ENCODE data around the gene ALPK3.

Gene ALPK3

DNA sequence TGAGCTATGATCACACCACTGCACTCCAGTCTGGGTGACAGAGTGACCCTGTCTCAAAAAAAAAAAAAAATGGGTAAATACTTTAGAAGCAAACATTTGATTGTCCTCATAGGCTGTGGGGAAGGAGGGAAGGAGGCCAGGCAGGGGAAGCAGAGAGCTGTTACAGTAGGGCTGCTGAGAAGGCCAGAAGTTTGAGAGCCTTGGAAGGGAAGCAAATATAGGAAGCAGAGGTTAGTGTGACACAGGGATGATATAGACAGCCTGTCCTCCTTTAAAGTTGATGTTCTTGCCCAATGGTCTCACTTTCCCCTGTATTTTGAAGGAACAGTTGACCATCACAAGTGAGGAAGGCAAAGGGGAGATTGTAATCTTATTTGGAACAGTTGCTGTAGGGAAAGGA lies 5.3 kb upstream of the ALPK3 start:
- peaks cover 2% of the 10 kb centered on the region for H3K4me1 Mint-ChIP-seq (ENCODE audit: low read depth)
- peaks cover 8% of the 10 kb centered on the region for H3K27me3 Mint-ChIP-seq (ENCODE audit: low read depth)
- H3K4me3 Mint-ChIP-seq, result no peak overlapping the region
- no peak overlapping the region for H3K27ac Mint-ChIP-seq
- no peaks in the 10 kb centered on the region for H3K9me3 Mint-ChIP-seq
- H3K36me3 Mint-ChIP-seq (ENCODE audit: low read depth), result no peaks in the 10 kb centered on the region

DNA sequence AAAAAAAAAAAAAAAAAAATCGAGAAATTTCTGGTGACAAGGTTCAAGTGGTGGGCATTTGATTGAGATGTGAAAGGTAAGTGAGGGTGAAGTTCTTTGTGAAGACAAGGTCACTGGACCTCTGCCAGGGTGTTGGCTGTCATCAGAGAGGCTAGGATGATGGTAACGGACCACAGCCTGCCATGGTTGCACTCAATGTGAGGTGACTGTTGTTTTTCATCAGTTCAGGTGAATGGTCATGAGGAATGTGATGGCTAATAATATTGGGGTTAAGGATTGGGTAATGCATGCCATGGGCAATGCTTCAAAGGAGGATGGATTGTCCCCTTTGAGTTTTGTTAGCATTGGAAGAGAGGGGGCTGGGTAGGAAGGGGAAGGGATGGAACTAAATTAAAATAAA lies 4.3 kb upstream of the ALPK3 start:
- Mint-ChIP-seq H3K9me3 (no peaks in the 10 kb centered on the region), H3K36me3 (ENCODE audit: low read depth) (no peaks in the 10 kb centered on the region), H3K4me3 (no peak overlapping the region), H3K4me1 (ENCODE audit: low read depth) (peaks cover 2% of the 10 kb centered on the region), H3K27me3 (ENCODE audit: low read depth) (peaks cover 8% of the 10 kb centered on the region), H3K27ac (no peak overlapping the region)

DNA sequence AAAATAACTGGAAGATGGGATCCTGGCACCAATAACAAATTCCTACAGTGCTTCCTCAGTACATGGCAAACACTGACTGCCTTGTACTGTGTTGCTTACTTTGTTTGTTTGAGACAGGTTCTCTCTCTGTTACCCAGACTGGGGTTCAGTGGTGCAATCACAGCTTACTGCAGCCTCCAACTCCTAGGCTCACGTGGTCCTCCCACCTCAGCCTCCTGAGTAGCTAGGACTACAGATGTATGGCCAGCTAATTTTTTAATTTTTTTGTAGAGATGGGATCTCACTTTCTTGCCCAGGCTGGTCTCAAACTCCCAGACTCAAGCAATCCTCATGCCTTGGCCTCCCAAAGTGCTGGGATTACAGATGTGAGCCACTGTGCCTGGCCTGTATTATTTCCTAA lies 3.7 kb upstream of the ALPK3 start:
- Mint-ChIP-seq H3K4me3 (no peak overlapping the region), H3K27me3 (ENCODE audit: low read depth) (peaks cover 12% of the 10 kb centered on the region), H3K4me1 (ENCODE audit: low read depth) (peaks cover 6% of the 10 kb centered on the region), H3K36me3 (ENCODE audit: low read depth) (no peaks in the 10 kb centered on the region), H3K9me3 (no peaks in the 10 kb centered on the region), H3K27ac (no peak overlapping the region)

DNA sequence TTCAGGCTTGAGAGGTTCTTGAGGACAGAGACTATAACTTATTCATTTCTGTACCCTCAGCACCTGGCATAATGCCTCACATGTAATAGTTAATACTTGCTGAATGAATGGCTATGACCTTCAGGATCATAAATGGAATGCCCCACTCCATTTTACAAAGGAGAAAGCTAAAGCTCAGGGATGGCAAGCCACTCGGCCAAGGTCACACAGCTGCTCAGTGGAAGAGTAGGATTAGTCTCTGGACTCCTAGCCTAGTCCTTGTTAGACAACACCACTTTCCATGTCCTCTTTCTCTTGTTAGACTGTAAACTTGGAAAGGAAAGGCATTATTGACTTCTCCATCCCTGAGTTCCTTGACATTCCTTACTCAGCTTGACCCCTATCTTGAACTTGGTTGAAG lies 3.2 kb upstream of the ALPK3 start:
- Mint-ChIP-seq H3K36me3 (ENCODE audit: low read depth) (no peaks in the 10 kb centered on the region), H3K27me3 (ENCODE audit: low read depth) (peaks cover 12% of the 10 kb centered on the region), H3K9me3 (no peaks in the 10 kb centered on the region), H3K4me1 (ENCODE audit: low read depth) (peaks cover 6% of the 10 kb centered on the region), H3K27ac (no peak overlapping the region), H3K4me3 (no peak overlapping the region)

DNA sequence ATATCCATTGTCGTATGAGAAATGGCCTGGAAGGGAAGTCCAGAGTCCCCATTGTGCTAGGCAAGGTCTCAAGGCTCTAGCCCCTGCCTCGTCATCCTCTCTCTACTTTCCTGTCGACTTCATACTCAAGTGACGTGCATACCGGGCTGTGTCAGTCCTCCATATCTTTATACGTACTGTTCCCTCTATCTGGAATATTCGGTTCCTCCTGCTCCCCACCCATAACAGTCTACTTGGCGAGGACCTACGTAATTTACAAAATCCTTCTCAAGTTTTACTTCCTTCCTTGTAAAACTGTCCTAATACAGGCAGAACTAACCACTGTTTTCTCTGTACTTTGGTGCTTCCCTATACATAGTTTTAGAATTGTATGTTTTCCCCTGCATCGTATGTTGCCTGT lies 2.2 kb upstream of the ALPK3 start:
- Mint-ChIP-seq H3K4me3 (no peak overlapping the region), H3K4me1 (ENCODE audit: low read depth) (peaks cover 6% of the 10 kb centered on the region), H3K9me3 (no peaks in the 10 kb centered on the region), H3K27me3 (ENCODE audit: low read depth) (peaks cover 12% of the 10 kb centered on the region), H3K36me3 (ENCODE audit: low read depth) (no peaks in the 10 kb centered on the region), H3K27ac (no peak overlapping the region)

DNA sequence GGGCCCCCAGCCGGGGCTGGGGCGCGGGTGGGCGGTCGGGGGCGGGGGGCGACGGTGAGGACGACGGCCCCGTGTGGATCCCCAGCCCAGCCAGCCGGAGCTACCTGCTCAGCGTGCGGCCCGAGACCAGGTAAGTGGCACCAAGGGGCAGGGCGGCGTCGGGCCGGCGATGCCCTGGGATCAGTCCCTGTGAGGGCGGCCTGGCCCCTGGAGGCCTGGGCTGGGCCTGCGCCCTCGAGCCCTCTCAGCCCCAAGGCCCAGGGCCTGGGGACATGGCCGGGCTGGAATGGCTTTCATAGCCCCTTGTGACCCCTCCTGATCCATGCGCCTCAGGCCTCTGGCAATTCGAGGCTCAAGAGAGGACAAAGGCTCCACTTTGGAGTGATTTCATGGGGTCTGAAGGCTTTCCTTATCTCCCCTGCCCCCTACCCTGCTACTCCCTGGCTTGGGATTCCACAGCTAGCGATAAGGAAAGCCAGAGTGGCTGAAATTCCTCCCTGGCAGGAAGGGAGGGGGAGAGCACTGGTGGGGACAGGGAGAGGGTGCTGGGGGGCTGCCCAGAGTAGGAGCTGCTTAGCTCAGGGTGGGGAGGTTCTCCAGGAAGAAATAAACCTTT lies 418 bp downstream of the ALPK3 start:
- H3K36me3 Mint-ChIP-seq (ENCODE audit: low read depth), result no peaks in the 10 kb centered on the region
- no peaks in the 10 kb centered on the region for H3K9me3 Mint-ChIP-seq
- H3K27ac Mint-ChIP-seq, result no peak overlapping the region
- peaks cover 12% of the 10 kb centered on the region for H3K27me3 Mint-ChIP-seq (ENCODE audit: low read depth)
- H3K4me1 Mint-ChIP-seq (ENCODE audit: low read depth), result peaks cover 6% of the 10 kb centered on the region
- H3K4me3 Mint-ChIP-seq, result no peak overlapping the region

DNA sequence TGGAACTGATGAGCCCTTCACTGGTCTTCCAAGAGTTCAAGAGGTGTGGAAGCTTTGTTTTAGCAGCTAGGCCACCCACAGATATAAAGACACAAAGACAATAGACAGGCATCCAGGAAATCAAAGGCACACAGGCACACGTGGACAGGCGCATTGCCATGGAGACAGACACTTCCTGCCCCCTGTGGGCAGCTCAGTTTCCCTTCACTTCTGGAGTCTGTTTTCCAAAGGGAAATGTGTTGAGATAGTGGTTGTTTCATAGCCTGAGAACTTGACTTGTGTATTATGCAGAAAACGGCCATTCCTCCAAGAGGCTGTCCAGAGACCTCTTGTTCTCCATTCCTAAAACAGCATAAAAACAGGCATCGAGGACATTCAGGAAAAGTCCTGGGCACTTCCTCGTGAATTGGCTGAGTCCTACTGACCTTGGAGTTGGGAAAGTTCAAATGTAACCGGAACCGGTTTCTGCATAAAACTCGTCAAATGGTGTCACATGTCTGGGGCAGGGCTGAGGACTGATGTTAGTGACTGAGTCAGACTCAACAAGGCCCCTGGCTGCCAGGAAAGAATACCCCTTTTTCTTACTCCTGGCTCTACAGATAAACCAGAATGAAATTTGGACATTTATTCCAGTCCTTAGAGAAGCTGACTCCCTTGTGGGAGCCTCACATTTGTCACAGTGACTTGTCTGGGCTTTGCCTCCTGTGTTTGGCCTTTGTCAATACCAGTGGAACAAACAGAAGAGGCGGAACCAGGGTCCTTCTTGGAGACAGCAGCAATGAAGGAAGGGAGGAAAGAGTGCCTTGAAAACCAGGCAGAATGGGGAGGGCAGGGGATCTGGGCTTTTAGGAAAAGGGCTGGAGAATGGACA lies 1.3 kb downstream of the ALPK3 start:
- H3K27me3 Mint-ChIP-seq (ENCODE audit: low read depth), result peaks cover 12% of the 10 kb centered on the region
- no peak overlapping the region for H3K27ac Mint-ChIP-seq
- H3K36me3 Mint-ChIP-seq (ENCODE audit: low read depth), result no peaks in the 10 kb centered on the region
- H3K4me1 Mint-ChIP-seq (ENCODE audit: low read depth), result peaks cover 6% of the 10 kb centered on the region
- H3K4me3 Mint-ChIP-seq, result no peak overlapping the region
- H3K9me3 Mint-ChIP-seq, result no peaks in the 10 kb centered on the region

DNA sequence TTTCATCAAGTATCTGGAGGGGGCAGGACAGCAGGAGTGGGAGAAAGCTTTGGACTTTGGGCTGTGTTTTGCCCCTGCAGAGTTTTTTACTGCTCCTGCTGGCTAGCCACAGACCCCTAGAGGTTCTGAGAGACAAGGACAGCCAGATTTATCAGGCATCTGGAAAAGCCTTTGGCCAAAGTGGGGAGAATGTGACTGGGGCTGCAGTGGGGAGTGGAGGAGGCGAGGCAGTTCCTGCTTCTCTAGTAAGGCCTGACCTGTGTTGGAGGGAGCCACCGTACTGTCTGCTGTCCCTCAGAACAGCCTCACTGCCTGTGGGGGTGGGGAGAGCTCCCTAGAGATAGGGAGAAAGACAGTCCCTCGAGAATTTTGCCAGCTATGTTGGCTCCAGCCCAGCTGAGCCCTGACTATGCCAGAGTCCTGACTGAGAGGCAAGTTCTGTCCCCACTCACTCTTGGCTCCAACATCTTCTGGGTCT lies 2.2 kb downstream of the ALPK3 start:
- Mint-ChIP-seq H3K9me3 (no peaks in the 10 kb centered on the region), H3K4me1 (ENCODE audit: low read depth) (peaks cover 7% of the 10 kb centered on the region), H3K36me3 (ENCODE audit: low read depth) (no peaks in the 10 kb centered on the region), H3K4me3 (no peak overlapping the region), H3K27me3 (ENCODE audit: low read depth) (peaks cover 15% of the 10 kb centered on the region), H3K27ac (no peak overlapping the region)

DNA sequence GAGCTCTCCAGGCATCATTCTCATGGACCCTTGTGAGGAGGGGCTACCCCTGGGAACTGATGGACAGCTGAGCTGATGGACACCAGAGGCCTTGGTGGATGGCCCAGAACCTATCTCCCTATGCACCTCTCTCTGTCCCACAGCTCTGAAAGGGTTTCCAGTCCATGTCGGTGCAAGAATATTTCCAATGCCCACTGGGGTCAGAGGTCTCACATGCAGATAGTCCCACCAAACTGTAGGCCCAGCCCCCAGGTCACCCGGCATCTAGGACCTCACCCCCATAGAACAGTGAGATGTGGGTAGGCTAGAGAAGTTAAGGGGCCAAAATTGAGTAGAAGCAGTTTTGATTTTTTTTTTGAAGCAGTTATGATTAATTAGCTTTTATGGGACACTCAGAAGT lies 2.6 kb downstream of the ALPK3 start:
- H3K36me3 Mint-ChIP-seq (ENCODE audit: low read depth), result no peaks in the 10 kb centered on the region
- H3K4me1 Mint-ChIP-seq (ENCODE audit: low read depth), result peaks cover 7% of the 10 kb centered on the region
- peaks cover 15% of the 10 kb centered on the region for H3K27me3 Mint-ChIP-seq (ENCODE audit: low read depth)
- H3K27ac Mint-ChIP-seq, result no peak overlapping the region
- no peaks in the 10 kb centered on the region for H3K9me3 Mint-ChIP-seq
- no peak overlapping the region for H3K4me3 Mint-ChIP-seq

DNA sequence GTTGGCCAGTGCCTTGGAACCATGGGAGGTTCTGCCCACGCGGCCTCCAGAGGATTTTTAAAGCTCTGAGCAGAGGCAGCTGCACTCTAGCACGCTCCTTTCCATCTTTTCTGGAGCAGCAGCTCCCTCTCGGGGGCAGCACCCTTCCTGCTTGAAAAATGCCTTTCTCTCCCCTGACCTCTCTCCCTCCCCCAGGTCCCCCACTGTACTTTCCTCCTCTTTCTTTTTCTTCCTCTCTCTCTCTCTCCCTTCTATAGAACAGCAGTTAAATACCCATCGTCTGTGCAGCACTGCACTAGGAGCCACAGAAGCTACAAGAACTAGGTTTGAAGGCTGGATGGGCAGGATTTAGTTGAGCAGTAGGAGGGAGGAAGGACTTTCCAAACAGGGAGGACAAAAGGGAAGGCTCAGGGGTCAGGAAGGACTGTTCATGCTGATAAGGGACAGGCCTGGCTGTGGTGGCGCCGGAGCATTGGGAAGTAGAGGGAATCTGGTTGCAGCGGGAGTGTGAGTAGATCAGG lies 4.4 kb downstream of the ALPK3 start:
- H3K4me1 Mint-ChIP-seq (ENCODE audit: low read depth), result peaks cover 6% of the 10 kb centered on the region
- peaks cover 8% of the 10 kb centered on the region for H3K27me3 Mint-ChIP-seq (ENCODE audit: low read depth)
- no peaks in the 10 kb centered on the region for H3K36me3 Mint-ChIP-seq (ENCODE audit: low read depth)
- no peak overlapping the region for H3K4me3 Mint-ChIP-seq
- H3K27ac Mint-ChIP-seq, result no peak overlapping the region
- H3K9me3 Mint-ChIP-seq, result no peaks in the 10 kb centered on the region

DNA sequence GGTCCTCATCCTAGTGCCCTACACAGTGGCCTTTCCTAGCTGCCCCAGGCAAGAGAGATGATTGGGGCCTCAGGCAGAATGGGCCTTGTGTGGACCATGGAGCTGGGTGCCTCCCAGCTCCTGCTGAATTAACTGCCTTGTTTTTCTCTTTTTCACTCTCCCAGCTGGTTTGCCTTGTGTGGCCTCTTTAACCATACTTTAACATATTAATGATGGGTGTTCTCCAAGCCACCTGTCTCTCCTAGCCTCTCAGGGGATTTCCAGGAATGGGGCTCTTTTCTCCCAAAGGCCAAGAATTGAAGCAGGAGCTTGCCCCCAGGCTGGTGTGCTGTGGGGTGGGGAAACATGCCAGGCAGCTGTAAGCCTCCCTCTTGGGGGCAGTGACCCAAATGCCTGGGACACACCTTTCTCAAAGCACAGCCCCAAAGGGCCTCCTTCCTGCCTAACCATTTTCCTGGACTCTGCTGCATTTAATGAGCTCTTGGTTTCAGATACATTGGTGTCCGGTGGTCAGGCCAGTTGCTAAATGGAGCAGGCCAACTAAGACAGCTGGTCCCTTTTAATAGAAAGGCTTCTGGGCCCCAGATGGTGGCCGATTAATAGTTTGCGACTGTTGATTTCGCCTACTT lies 5.6 kb downstream of the ALPK3 start:
- Mint-ChIP-seq H3K4me3 (no peak overlapping the region), H3K9me3 (no peaks in the 10 kb centered on the region), H3K27me3 (ENCODE audit: low read depth) (peaks cover 7% of the 10 kb centered on the region), H3K27ac (no peak overlapping the region), H3K4me1 (ENCODE audit: low read depth) (peaks cover 5% of the 10 kb centered on the region), H3K36me3 (ENCODE audit: low read depth) (no peaks in the 10 kb centered on the region)

DNA sequence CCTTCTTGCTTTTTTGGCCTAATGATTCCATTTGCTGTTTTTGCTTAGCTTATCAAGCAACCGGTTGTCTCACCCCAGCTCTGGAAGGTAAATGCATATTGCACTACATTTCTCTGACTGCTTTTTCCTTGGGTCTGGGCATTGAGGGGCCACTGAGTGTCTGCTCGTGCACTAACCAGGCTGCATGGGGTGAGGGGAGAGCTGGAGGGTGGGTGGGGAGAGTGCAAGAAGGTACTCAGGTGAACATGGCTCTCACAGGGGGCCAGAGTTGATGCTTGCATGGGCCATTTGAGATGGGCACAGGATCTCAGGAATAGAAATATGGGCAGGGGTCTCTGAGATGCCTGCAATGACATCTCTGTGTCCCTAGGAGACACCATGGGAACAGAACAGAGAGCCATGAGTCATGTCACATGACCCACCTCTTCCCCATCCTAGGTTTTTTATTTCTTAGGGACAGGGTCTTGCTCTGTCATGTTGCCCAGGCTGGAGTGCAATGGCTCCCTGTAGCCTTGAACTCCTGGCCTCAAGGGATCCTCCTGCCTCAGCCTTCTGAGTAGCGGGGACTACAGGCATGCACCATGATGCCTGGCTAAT lies 6.2 kb downstream of the ALPK3 start:
- no peak overlapping the region for H3K4me3 Mint-ChIP-seq
- no peak overlapping the region for H3K27ac Mint-ChIP-seq
- no peaks in the 10 kb centered on the region for H3K9me3 Mint-ChIP-seq
- H3K27me3 Mint-ChIP-seq (ENCODE audit: low read depth), result peaks cover 7% of the 10 kb centered on the region
- peaks cover 1% of the 10 kb centered on the region for H3K4me1 Mint-ChIP-seq (ENCODE audit: low read depth)
- H3K36me3 Mint-ChIP-seq (ENCODE audit: low read depth), result no peaks in the 10 kb centered on the region

DNA sequence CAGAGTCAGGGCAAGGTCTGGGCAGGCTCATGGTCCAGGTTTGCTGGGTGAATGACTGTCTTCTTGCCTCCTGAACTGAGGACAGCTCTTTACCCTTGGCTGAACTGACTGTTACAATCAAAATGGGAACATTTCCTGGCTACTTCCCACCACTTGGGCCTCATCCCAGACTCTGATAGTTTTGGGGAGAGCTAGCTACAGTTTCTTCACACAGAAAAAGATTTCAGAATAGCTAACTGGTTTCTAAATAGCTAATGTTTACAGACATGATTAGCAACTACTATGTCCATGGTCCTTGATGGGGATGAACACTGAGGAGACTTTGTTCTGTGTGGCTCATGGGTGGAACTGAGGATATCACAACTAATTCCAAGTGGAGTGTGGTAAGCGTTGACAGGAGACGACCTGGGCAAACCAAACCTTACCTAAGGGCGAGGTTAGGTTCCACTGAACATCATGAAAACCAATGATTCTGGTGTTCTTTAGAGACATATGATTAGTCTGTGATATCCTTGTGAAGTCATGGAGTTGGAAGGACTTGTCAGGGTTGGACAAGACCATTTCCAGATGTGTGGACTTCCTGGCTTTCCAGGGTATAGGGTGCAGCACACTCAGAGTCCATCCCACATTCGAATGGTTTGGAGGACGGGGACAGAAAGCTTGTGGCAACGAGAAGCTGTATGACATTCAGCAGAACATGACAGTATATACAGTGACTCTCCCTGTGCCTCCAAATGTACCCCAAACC lies 7.3 kb downstream of the ALPK3 start:
- Mint-ChIP-seq H3K27me3 (ENCODE audit: low read depth) (peaks cover 11% of the 10 kb centered on the region), H3K36me3 (ENCODE audit: low read depth) (no peaks in the 10 kb centered on the region), H3K9me3 (no peaks in the 10 kb centered on the region), H3K27ac (no peak overlapping the region), H3K4me3 (no peak overlapping the region), H3K4me1 (ENCODE audit: low read depth) (peaks cover 1% of the 10 kb centered on the region)

DNA sequence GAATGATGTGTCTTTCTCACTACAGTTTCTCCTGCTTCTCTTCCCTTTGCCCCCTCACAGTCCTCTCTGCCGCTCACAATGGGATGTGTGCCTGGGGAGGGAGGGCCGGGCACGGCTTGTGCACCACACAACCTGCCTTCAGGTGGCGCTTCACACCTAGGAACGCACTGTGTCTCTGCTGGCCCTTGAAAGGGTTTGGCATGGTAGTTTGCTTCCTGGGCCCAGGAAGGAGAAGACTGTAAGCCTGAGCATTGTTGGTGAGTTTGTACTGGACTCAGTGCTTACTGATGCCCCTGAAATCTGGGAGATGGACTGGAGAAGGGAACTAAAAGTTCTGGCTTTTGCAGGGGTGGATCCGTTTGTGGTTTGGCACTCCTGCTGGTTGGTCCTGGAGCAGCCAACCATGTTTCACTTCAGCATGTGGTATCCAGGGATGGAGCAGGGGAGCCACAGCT lies 9.2 kb downstream of the ALPK3 start:
- Mint-ChIP-seq H3K27ac (no peak overlapping the region), H3K36me3 (ENCODE audit: low read depth) (no peaks in the 10 kb centered on the region), H3K27me3 (ENCODE audit: low read depth) (peaks cover 24% of the 10 kb centered on the region), H3K4me3 (no peak overlapping the region), H3K9me3 (no peaks in the 10 kb centered on the region), H3K4me1 (ENCODE audit: low read depth) (peaks cover 1% of the 10 kb centered on the region)

All from T-helper 1 cell treated with Interleukin-12 subunit alpha and Interleukin-12 subunit beta and Interleukin-4 antibody, amounts not matched to agents 30 μg/mL and 1 μg/mL, for 36 hours (primary cell).